Measurements from ENCODE around the gene SHPK.

GRCh38 chr17:3592216-3592860 lies 43.7 kb downstream of the SHPK start:
- TF ChIP-seq ZNF10 (tag by site-specific recombination; IDR thresholded peaks at IDR 0.05), result no peak
- no peak for TF ChIP-seq ZNF510 (tag by site-specific recombination; IDR thresholded peaks at IDR 0.05; ENCODE audit: insufficient replicate concordance)
- TF ChIP-seq CTCF (tag by site-specific recombination; IDR thresholded peaks at IDR 0.05), result no peak
- no peak for TF ChIP-seq ZNF18 (tag by site-specific recombination; IDR thresholded peaks at IDR 0.05)
- TF ChIP-seq ZBTB11 (tag by site-specific recombination; conservative IDR thresholded peaks at IDR 0.05; ENCODE audit: low read depth), result no peak
- no peak for TF ChIP-seq SETDB1 (IDR thresholded peaks at IDR 0.05; ENCODE audit: insufficient read length, low read length)

Data from HEK293 (cell line).